Left lung (tissue), 10 donors: ENCODE results near the gene ITFG1. TPM values are rescaled to one million over a fixed set of nuclear protein-coding genes. Genes with fewer than 3 reads are reported as not detected.

Experiments
- ATAC-seq: fragments of 200-7000 bp; cut with Tn5 transposase; one replicate; pipeline ENCODE4 v1.9.1; 2020; ENCODE audit warnings: moderate library complexity
- DNase-seq, 4 donors: peaks; one replicate each; pipeline ENCODE4 v3.0.0-alpha.2; 2013 to 2020
- H3K27ac ChIP-seq, 2 donors: fragments of 200-600 bp; sonication (generic) in 1 of 2; one replicate each; pipeline versions ENCODE4 v1.5.0 to v1.8.0; 2020 to 2021
- H3K27me3 ChIP-seq, 2 donors: fragments of 200-600 bp; sonication (generic) in 1 of 2; one replicate each; pipeline versions ENCODE4 v1.5.0 to v1.8.0; 2020 to 2021
- H3K36me3 ChIP-seq, 2 donors: fragments of 200-600 bp; sonication (generic) in 1 of 2; one replicate each; pipeline versions ENCODE4 v1.5.0 to v1.8.0; 2020 to 2021
- H3K4me1 ChIP-seq, 2 donors: fragments of 200-600 bp; one replicate each; pipeline ENCODE4 v1.8.0; 2021
- H3K4me3 ChIP-seq, 2 donors: fragments of 200-600 bp; sonication (generic) in 1 of 2; one replicate each; pipeline versions ENCODE4 v1.5.0 to v1.8.0; 2020 to 2021; ENCODE audit warnings: mild to moderate bottlenecking in 1 of 2
- H3K9me3 ChIP-seq, 2 donors: fragments of 200-600 bp; sonication (generic) in 1 of 2; one replicate each; pipeline versions ENCODE4 v1.5.0 to v1.8.0; 2020 to 2021
- CTCF ChIP-seq, 2 donors: fragments of 200-600 bp; sonication (generic) in 1 of 2; IDR thresholded peaks; one replicate each; pipeline versions ENCODE4 v1.5.0 to v1.8.0; 2021; ENCODE audit warnings: antibody characterized with exemption in 2 of 2
- intact Hi-C, 2 donors: fragments of 100-400 bp; cut with DNase I; formaldehyde crosslinking; loops; one replicate each; pipeline versions ENCODE4 v1.11.2 to v1.14.2; 2022
- polyA plus RNA-seq, 6 donors: library from polyadenylated mRNA; unstranded; fragments of 120-200 nt; gene quantifications; one replicate each; pipeline ENCODE4 v1.2.1, GENCODE V29; 2013; ENCODE audit not compliant: insufficient read length in 6 of 6
- total RNA-seq, 2 donors: library from RNA; stranded (reverse); fragmentation: NEBNext Ultra II Directional; extraction: Animal tissue kit (Norgen Biotek cat#: 25700); gene quantifications; one replicate each; pipeline ENCODE4 v1.2.1, GENCODE V29; 2021
- donor health status: DM: no; HTN: yes; CAD: no.
- donor health status: DM: no; HTN: no; CAD: no.

Gene ITFG1
- total and polyA plus RNA-seq, 8 donors = 62.5 to 80.0 (median 69.2) TPM

- Histone ChIP-seq H3K36me3 (peaks cover 0 to 26% of the 10 kb centered on the region in 2 donors), H3K4me1 (no peaks in the 10 kb centered on the region), H3K27ac (no peak overlapping the region), H3K9me3 (peaks cover 0 to 3% of the 10 kb centered on the region in 2 donors), H3K27me3 (no peaks in the 10 kb centered on the region), H3K4me3 (no peak overlapping the region)
- TF ChIP-seq CTCF (IDR thresholded peaks at IDR 0.05) = no peak
- DNase-seq = no peak
- no peak for ATAC-seq
- intact Hi-C loops = no loop called here
Measured at GRCh38 chr16:47299587-47299986, 161.3 kb downstream of the ITFG1 start.

- Histone ChIP-seq H3K9me3 (peaks cover 0 to 26% of the 10 kb centered on the region in 2 donors), H3K27me3 (no peaks in the 10 kb centered on the region), H3K36me3 (peaks cover 0 to 21% of the 10 kb centered on the region in 2 donors), H3K4me3 (no peak overlapping the region), H3K27ac (no peak overlapping the region), H3K4me1 (no peaks in the 10 kb centered on the region)
- TF ChIP-seq CTCF (IDR thresholded peaks at IDR 0.05) = no peak
- no peak for DNase-seq
- no peak for ATAC-seq
- intact Hi-C loops = no loop called here
Measured at GRCh38 chr16:47284999-47285398, 175.9 kb downstream of the ITFG1 start.

GRCh38 chr16:47278306-47278970, 182.4 kb downstream of the ITFG1 start:
- no peak for TF ChIP-seq CTCF (IDR thresholded peaks at IDR 0.05)
- H3K4me1 ChIP-seq = no peaks in the 10 kb centered on the region
- H3K4me3 ChIP-seq = no peak overlapping the region
- intact Hi-C loops = no loop called here
- no peaks in the 10 kb centered on the region for H3K36me3 ChIP-seq
- no peak for ATAC-seq
- DNase-seq = no peak
- H3K27me3 ChIP-seq = no peaks in the 10 kb centered on the region
- H3K27ac ChIP-seq = no peak overlapping the region
- H3K9me3 ChIP-seq = peaks cover 0 to 7% of the 10 kb centered on the region in 2 donors

- H3K4me3 ChIP-seq = no peak overlapping the region
- no peaks in the 10 kb centered on the region for H3K9me3 ChIP-seq
- no peak for TF ChIP-seq CTCF (IDR thresholded peaks at IDR 0.05)
- intact Hi-C loops = no loop called here
- DNase-seq (no peak), ATAC-seq (no peak)
- H3K27me3 ChIP-seq = no peaks in the 10 kb centered on the region
- H3K4me1 ChIP-seq = no peaks in the 10 kb centered on the region
- H3K27ac ChIP-seq = no peak overlapping the region
- peaks cover 0 to under 1% of the 10 kb centered on the region in 2 donors for H3K36me3 ChIP-seq
Measured at GRCh38 chr16:47276522-47276921, 184.3 kb downstream of the ITFG1 start.

GRCh38 chr16:47262938-47263337, 197.9 kb downstream of the ITFG1 start:
- Histone ChIP-seq H3K36me3 (peaks cover 0 to 15% of the 10 kb centered on the region in 2 donors), H3K27ac (no peak overlapping the region), H3K9me3 (no peaks in the 10 kb centered on the region), H3K4me1 (no peaks in the 10 kb centered on the region), H3K4me3 (no peak overlapping the region), H3K27me3 (no peaks in the 10 kb centered on the region)
- ATAC-seq (no peak), DNase-seq (no peak)
- intact Hi-C loops = no loop called here
- TF ChIP-seq CTCF (IDR thresholded peaks at IDR 0.05) = no peak
